Measurements from ENCODE around the gene MAP2K2. TPM values are rescaled to one million over a fixed set of nuclear protein-coding genes. Genes with fewer than 3 reads are reported as not detected.

Gene MAP2K2
- total and polyA plus RNA-seq, 9 of the 15 experiments (the other 6 are each of a cell fraction or from before 2014, with no cell fraction given): 1.0 to 151 (median 58.3) TPM

DNA sequence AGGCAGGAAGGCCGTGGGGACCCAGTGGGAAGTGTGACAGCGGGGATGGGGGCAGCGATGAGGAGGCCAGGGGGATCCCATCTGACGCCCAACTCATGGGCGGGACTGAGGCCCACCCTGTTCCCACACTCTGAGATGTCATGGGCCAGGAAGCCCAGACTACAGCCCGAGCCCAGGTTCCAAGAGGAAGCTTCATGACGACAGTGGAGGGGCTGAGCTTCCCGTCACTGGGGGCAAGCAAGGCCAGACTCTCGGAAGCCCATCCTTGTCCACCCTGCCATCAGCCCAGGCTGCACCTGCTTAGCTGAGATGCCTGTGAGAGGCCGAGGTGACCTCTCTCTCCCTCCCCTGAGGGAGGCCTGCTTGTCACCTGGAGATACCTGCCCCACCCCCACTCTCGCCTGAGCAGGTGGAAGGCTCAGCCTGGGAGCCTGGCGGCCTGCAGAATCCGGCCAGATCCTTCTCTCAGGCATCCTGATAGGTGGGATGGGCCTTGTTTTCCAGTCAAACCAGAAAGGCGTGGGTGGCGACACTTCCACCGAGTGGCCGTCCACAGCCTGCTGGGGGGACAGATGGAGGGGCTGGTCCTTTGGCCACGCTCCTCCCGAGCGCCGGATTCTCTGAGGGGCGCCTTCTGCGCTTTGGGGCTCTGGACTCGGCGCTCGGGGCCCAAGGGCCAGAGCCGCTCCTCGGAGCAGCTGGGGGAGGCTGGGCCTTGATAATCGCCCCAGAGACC is 62.1 kb downstream of the MAP2K2 start (continued):
- TF ChIP-seq, protein P1, sequence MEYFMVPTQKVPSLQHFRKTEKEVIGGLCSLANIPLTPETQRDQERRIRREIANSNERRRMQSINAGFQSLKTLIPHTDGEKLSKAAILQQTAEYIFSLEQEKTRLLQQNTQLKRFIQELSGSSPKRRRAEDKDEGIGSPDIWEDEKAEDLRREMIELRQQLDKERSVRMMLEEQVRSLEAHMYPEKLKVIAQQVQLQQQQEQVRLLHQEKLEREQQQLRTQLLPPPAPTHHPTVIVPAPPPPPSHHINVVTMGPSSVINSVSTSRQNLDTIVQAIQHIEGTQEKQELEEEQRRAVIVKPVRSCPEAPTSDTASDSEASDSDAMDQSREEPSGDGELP (CRISPR knock-in tag; IDR thresholded peaks at IDR 0.05; ENCODE audit: borderline replicate concordance): peak; percentile 35; the same call in 1 of the 2 replicates
- TF ChIP-seq MED1 (CRISPR knock-in tag; IDR thresholded peaks at IDR 0.05; ENCODE audit: borderline replicate concordance) (no peak), CREM (IDR thresholded peaks at IDR 0.05; ENCODE audit: low read depth) (no peak), FOXK2 (conservative IDR thresholded peaks at IDR 0.05 in 1 of 2, IDR thresholded peaks at IDR 0.05 in 1 of 2; ENCODE audit: low read depth in 2 of 2) (no peak), ZFX (CRISPR knock-in tag; IDR thresholded peaks at IDR 0.05) (peak; percentile 24; the same call in 1 of the 2 replicates), POLR2A (conservative IDR thresholded peaks at IDR 0.05) (0 out of 2 replicates have a peak, but pooled peaks have one; percentile 24), RBM39 (optimal IDR thresholded peaks at IDR 0.05; ENCODE audit: low read depth, low read length) (no peak), L3MBTL2 (IDR thresholded peaks at IDR 0.05) (no peak), ZNF24 (IDR thresholded peaks at IDR 0.05) (no peak), TCF3 (CRISPR knock-in tag; IDR thresholded peaks at IDR 0.05) (no peak), RBFOX2 (IDR thresholded peaks at IDR 0.05; ENCODE audit: low read depth, low read length) (peak; percentile 46; the same call in 1 of the 2 replicates), EGR1 (conservative IDR thresholded peaks at IDR 0.05) (peak; percentile 36), NFE2 (IDR thresholded peaks at IDR 0.05; ENCODE audit: low read depth) (no peak), KDM1A (IDR thresholded peaks at IDR 0.05) (peak in 1 of 2 experiments; percentile 62; a peak in 2 of 4 replicates), ZZZ3 (IDR thresholded peaks at IDR 0.05) (no peak), SRSF7 (optimal IDR thresholded peaks at IDR 0.05; ENCODE audit: low read depth, low read length) (no peak), ZFP36 (IDR thresholded peaks at IDR 0.05; ENCODE audit: low read depth, low read length, partially characterized antibody) (peak; percentile 62), RBM25 (IDR thresholded peaks at IDR 0.05; ENCODE audit: low read depth, low read length, severe bottlenecking) (peak; percentile 51), MEF2A (IDR thresholded peaks at IDR 0.05; ENCODE audit: control insufficient read depth, low read depth, low read length) (no peak), BCOR (IDR thresholded peaks at IDR 0.05) (peak; percentile 81), POLR2G (IDR thresholded peaks at IDR 0.05; ENCODE audit: low read depth, low read length) (peak; percentile 54), HDAC2 (IDR thresholded peaks at IDR 0.05) (0 out of 2 replicates have a peak, but pooled peaks have one; percentile 23)
- TF ChIP-seq, protein P2, sequence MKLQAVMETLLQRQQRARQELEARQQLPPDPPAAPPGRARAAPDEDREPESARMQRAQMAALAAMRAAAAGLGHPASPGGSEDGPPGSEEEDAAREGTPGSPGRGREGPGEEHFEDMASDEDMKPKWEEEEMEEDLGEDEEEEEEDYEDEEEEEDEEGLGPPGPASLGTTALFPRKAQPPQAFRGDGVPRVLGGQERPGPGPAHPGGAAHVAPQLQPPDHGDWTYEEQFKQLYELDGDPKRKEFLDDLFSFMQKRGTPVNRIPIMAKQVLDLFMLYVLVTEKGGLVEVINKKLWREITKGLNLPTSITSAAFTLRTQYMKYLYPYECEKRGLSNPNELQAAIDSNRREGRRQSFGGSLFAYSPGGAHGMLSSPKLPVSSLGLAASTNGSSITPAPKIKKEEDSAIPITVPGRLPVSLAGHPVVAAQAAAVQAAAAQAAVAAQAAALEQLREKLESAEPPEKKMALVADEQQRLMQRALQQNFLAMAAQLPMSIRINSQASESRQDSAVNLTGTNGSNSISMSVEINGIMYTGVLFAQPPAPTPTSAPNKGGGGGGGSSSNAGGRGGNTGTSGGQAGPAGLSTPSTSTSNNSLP (IDR thresholded peaks at IDR 0.05; ENCODE audit: borderline replicate concordance, low read depth, low read length): no peak
- TF ChIP-seq, protein P3, sequence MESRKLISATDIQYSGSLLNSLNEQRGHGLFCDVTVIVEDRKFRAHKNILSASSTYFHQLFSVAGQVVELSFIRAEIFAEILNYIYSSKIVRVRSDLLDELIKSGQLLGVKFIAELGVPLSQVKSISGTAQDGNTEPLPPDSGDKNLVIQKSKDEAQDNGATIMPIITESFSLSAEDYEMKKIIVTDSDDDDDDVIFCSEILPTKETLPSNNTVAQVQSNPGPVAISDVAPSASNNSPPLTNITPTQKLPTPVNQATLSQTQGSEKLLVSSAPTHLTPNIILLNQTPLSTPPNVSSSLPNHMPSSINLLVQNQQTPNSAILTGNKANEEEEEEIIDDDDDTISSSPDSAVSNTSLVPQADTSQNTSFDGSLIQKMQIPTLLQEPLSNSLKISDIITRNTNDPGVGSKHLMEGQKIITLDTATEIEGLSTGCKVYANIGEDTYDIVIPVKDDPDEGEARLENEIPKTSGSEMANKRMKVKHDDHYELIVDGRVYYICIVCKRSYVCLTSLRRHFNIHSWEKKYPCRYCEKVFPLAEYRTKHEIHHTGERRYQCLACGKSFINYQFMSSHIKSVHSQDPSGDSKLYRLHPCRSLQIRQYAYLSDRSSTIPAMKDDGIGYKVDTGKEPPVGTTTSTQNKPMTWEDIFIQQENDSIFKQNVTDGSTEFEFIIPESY (CRISPR knock-in tag; IDR thresholded peaks at IDR 0.05): peak; percentile 66
- TF ChIP-seq, protein P4, sequence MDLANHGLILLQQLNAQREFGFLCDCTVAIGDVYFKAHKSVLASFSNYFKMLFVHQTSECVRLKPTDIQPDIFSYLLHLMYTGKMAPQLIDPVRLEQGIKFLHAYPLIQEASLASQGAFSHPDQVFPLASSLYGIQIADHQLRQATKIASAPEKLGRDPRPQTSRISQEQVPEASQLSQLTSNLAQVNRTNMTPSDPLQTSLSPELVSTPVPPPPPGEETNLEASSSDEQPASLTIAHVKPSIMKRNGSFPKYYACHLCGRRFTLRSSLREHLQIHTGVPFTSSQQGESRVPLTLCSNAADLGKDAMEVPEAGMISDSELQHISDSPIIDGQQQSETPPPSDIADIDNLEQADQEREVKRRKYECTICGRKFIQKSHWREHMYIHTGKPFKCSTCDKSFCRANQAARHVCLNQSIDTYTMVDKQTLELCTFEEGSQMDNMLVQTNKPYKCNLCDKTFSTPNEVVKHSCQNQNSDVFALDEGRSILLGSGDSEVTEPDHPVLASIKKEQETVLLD (IDR thresholded peaks at IDR 0.05): no peak
